CD8-positive, alpha-beta memory T cell (primary cell): ENCODE results near the gene PLCD4. TPM values are rescaled to one million over a fixed set of nuclear protein-coding genes. Genes with fewer than 3 reads are reported as not detected.

Experiments used
- CTCF ChIA-PET: fragments of 350-600 bp; sonication (Branson Sonifier 250); formaldehyde crosslinking; loops from one replicate; lab custom pipeline; 2021; ENCODE audit warnings: antibody characterized with exemption; lab: Charles Lee
- POLR2A ChIA-PET: fragments of 350-600 bp; sonication (Branson Sonifier 250); formaldehyde crosslinking; loops from one replicate; lab custom pipeline; 2021; ENCODE audit warnings: antibody characterized with exemption; lab: Charles Lee
- DNase-seq, 5 donors: peaks; one replicate each; pipeline versions ENCODE4 v3.0.0 to v3.0.0-alpha.2; 2020 to 2022; ENCODE audit warnings: mixed read lengths in 1 of 5
- H3K27ac ChIP-seq: one replicate; pipeline ENCODE4 v1.7.0; 2013; ENCODE audit warnings: low read depth, mild to moderate bottlenecking, low read length, moderate library complexity
- H3K27me3 ChIP-seq: 2 replicates; pipeline ENCODE4 v1.7.0; 2013; ENCODE audit warnings: low read length, mild to moderate bottlenecking; ENCODE audit not compliant: insufficient read depth, poor library complexity, severe bottlenecking
- H3K36me3 ChIP-seq: 2 replicates; pipeline ENCODE4 v1.7.0; 2013; ENCODE audit warnings: mild to moderate bottlenecking, low read length, moderate library complexity; ENCODE audit not compliant: insufficient read depth
- H3K4me1 ChIP-seq: 2 replicates; pipeline ENCODE4 v1.7.0; 2013; ENCODE audit warnings: mild to moderate bottlenecking, low read length, moderate library complexity; ENCODE audit not compliant: insufficient read depth
- H3K4me3 ChIP-seq: 2 replicates; pipeline ENCODE4 v1.7.0; 2013; ENCODE audit warnings: mild to moderate bottlenecking, low read length
- H3K9me3 ChIP-seq: 2 replicates; pipeline ENCODE4 v1.7.0; 2013; ENCODE audit warnings: mild to moderate bottlenecking, low read length
- H3K27ac Mint-ChIP-seq, 8 donors: one replicate each; pipeline ENCODE4 v1.8.0; 2020 to 2021; ENCODE audit warnings: mixed read lengths in 8 of 8, mild to moderate bottlenecking in 6 of 8, inconsistent platforms in 3 of 8, moderate library complexity in 3 of 8
- H3K27me3 Mint-ChIP-seq, 2 donors: one replicate each; pipeline ENCODE4 v1.8.0; 2020 to 2021; ENCODE audit warnings: mixed read lengths in 2 of 2, mild to moderate bottlenecking in 1 of 2, moderate library complexity in 1 of 2
- H3K36me3 Mint-ChIP-seq, 3 donors: one replicate each; pipeline ENCODE4 v1.8.0; 2020 to 2021; ENCODE audit warnings: mixed read lengths in 3 of 3, inconsistent platforms in 1 of 3, mild to moderate bottlenecking in 1 of 3
- H3K4me1 Mint-ChIP-seq, 3 donors: one replicate each; pipeline ENCODE4 v1.8.0; 2020 to 2021; ENCODE audit warnings: mixed read lengths in 3 of 3, inconsistent platforms in 1 of 3, mild to moderate bottlenecking in 1 of 3
- H3K4me3 Mint-ChIP-seq, 7 donors: one replicate each; pipeline ENCODE4 v1.8.0; 2020 to 2021; ENCODE audit warnings: mixed read lengths in 7 of 7, mild to moderate bottlenecking in 6 of 7, moderate library complexity in 4 of 7, inconsistent platforms in 2 of 7
- H3K9me3 Mint-ChIP-seq, 5 donors: one replicate each; pipeline ENCODE4 v1.8.0; 2020 to 2022; ENCODE audit warnings: mixed read lengths in 5 of 5, mild to moderate bottlenecking in 3 of 5, moderate library complexity in 2 of 5, inconsistent platforms in 1 of 5
- polyA plus RNA-seq: library from polyadenylated mRNA; unstranded; fragments of 300-500 nt; fragmentation: Illumina TruSeq; gene quantifications from one replicate; pipeline ENCODE4 v1.2.3, GENCODE V29; 2021
- total RNA-seq, 2 experiments: library from RNA; stranded (reverse); gene quantifications; one replicate each; pipeline ENCODE4 v1.2.3, GENCODE V29; 2021

The PLCD4 gene
- total and polyA plus RNA-seq, 3 experiments from 2014 or later, result 0.16 to 0.49 TPM; not detected in 1

- Mint-ChIP-seq H3K27ac (peak within 1 kb of the TSS; percentile 85 to 99 (median 98)), H3K27me3 (no peaks in the 10 kb centered on the region), H3K4me1 (peaks cover 21 to 35% (median 23%) of the 10 kb centered on the region in 3 donors), H3K4me3 (peak within 1 kb of the TSS; percentile 89 to 100 (median 98)), H3K9me3 (no peaks in the 10 kb centered on the region), H3K36me3 (peaks cover 0 to 43% (median 6%) of the 10 kb centered on the region in 3 donors)
- Histone ChIP-seq H3K9me3 (no peaks in the 10 kb centered on the region), H3K27me3 (no peaks in the 10 kb centered on the region), H3K4me1 (peaks cover 17% of the 10 kb centered on the region), H3K36me3 (peaks cover 13% of the 10 kb centered on the region), H3K27ac (peak within 1 kb of the TSS; percentile 82), H3K4me3 (peak within 1 kb of the TSS; percentile 97)
- CTCF ChIA-PET, result interaction anchor here (1.0 to 3.0 kb wide), 5 partner anchors 13 to 731 kb away, joined by 3 to 34 read pairs (median 5); partner anchors contain the start of genes BCS1L, TTLL4 and ZNF142
- POLR2A ChIA-PET, result interaction anchor here (0.7 to 3.5 kb wide), 3 partner anchors 13 to 265 kb away, joined by 3 to 39 read pairs (median 3); partner anchors contain the start of genes BCS1L, TTLL4 and ZNF142
- peak; percentile 69 to 89 (median 78) for DNase-seq
Measured at GRCh38 chr2:218671654-218672566, 64.2 kb downstream of the PLCD4 start, which contains the start of the genes RNF25 and STK36. RNF25 (minus strand) TSS chr2:218672002; CDS start chr2:218671970, 32 bp downstream. STK36 (plus strand) TSS chr2:218672086; CDS start chr2:218672830, 744 bp downstream.

DNA sequence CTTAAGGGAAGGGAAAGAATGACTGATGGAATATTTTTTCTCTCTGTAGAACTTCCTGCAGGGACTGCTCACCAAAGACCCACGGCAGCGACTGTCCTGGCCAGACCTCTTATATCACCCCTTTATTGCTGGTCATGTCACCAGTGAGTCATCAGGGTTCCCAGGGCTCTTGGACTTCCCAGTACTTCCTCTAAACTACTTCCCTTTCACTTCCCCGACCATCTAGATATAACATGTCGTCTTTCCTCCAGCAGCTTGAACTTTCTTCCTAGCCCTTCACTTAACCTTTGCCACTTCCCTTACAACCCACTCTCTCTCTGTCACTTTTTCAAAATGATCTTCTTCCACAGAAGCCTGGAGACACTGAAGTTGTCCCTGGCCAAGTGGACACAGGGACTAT, 71.4 kb downstream of the PLCD4 start:
- Mint-ChIP-seq H3K9me3 (no peaks in the 10 kb centered on the region), H3K4me1 (no peaks in the 10 kb centered on the region), H3K27ac (peak overlapping the region in 1 of 8 donors; percentile 47), H3K27me3 (no peaks in the 10 kb centered on the region), H3K36me3 (peaks cover 0 to 38% (median 6%) of the 10 kb centered on the region in 3 donors), H3K4me3 (peak overlapping the region in 1 of 7 donors; percentile 29)
- DNase-seq, result no peak
- H3K27ac ChIP-seq, result no peak overlapping the region
- ChIA-PET CTCF (no interaction called here), POLR2A (no interaction called here)
- no peak overlapping the region for H3K4me3 ChIP-seq
- no peaks in the 10 kb centered on the region for H3K4me1 ChIP-seq
- no peaks in the 10 kb centered on the region for H3K27me3 ChIP-seq
- H3K9me3 ChIP-seq, result no peaks in the 10 kb centered on the region
- H3K36me3 ChIP-seq, result no peaks in the 10 kb centered on the region

GRCh38 chr2:218680061-218680460, 72.4 kb downstream of the PLCD4 start:
- Mint-ChIP-seq H3K27ac (no peak overlapping the region), H3K27me3 (no peaks in the 10 kb centered on the region), H3K4me3 (no peak overlapping the region), H3K9me3 (no peaks in the 10 kb centered on the region), H3K36me3 (peaks cover 0 to 39% (median 6%) of the 10 kb centered on the region in 3 donors), H3K4me1 (no peaks in the 10 kb centered on the region)
- Histone ChIP-seq H3K4me1 (no peaks in the 10 kb centered on the region), H3K36me3 (no peaks in the 10 kb centered on the region), H3K4me3 (no peak overlapping the region), H3K27ac (no peak overlapping the region), H3K9me3 (no peaks in the 10 kb centered on the region), H3K27me3 (no peaks in the 10 kb centered on the region)
- DNase-seq, result no peak
- ChIA-PET CTCF (no interaction called here), POLR2A (no interaction called here)

Other genes with a start within 250 kb of the PLCD4 start
- 1 to 10 TPM; 1.1 to 2.1 TPM for gene SLC11A1, start 225.6 kb upstream of the PLCD4 start, total RNA-seq
- gene SLC11A1, start 225.6 kb upstream of the PLCD4 start, polyA plus RNA-seq, result 0.32 TPM
- 100 to 1,000 TPM; 104 to 113 TPM for gene CTDSP1, start 208.0 kb upstream of the PLCD4 start, total RNA-seq
- gene CTDSP1, start 208.0 kb upstream of the PLCD4 start, polyA plus RNA-seq, result 32.2 TPM
- gene VIL1, start 188.8 kb upstream of the PLCD4 start, total RNA-seq, result not detected
- not detected for gene VIL1, start 188.8 kb upstream of the PLCD4 start, polyA plus RNA-seq
- 10 to 100 TPM; 29.9 to 31.5 TPM for gene USP37, start 39.5 kb upstream of the PLCD4 start, total RNA-seq
- 12.5 TPM for gene USP37, start 39.5 kb upstream of the PLCD4 start, polyA plus RNA-seq
- gene CNOT9, start 39.1 kb upstream of the PLCD4 start, total RNA-seq, result 100 to 1,000 TPM; 131 to 135 TPM
- gene CNOT9, start 39.1 kb upstream of the PLCD4 start, polyA plus RNA-seq, result 22.5 TPM
- 10 to 100 TPM; 60.4 to 64.0 TPM for gene ZNF142, start 51.7 kb downstream of the PLCD4 start, total RNA-seq
- gene ZNF142, start 51.7 kb downstream of the PLCD4 start, polyA plus RNA-seq, result 19.7 TPM
- 10 to 100 TPM; 91.7 to 93.9 TPM for gene BCS1L, start 51.8 kb downstream of the PLCD4 start, total RNA-seq
- 10.1 TPM for gene BCS1L, start 51.8 kb downstream of the PLCD4 start, polyA plus RNA-seq
- 10 to 100 TPM; 29.0 to 36.8 TPM for gene RNF25, start 64.1 kb downstream of the PLCD4 start, total RNA-seq
- 14.4 TPM for gene RNF25, start 64.1 kb downstream of the PLCD4 start, polyA plus RNA-seq
- gene STK36, start 64.2 kb downstream of the PLCD4 start, total RNA-seq, result 10 to 100 TPM; 19.9 to 21.4 TPM
- 3.9 TPM for gene STK36, start 64.2 kb downstream of the PLCD4 start, polyA plus RNA-seq
- 10 to 100 TPM; 42.0 to 44.2 TPM for gene TTLL4, start 102.9 kb downstream of the PLCD4 start, total RNA-seq
- 7.1 TPM for gene TTLL4, start 102.9 kb downstream of the PLCD4 start, polyA plus RNA-seq
- 1 to 10 TPM; 1.2 TPM for gene CYP27A1, start 174.2 kb downstream of the PLCD4 start, total RNA-seq
- not detected for gene CYP27A1, start 174.2 kb downstream of the PLCD4 start, polyA plus RNA-seq
- not detected for gene PRKAG3, start 223.9 kb downstream of the PLCD4 start, total RNA-seq
- gene PRKAG3, start 223.9 kb downstream of the PLCD4 start, polyA plus RNA-seq, result not detected